GM18517 (cell line): ENCODE data around the gene ARHGAP45.

ENCODE experiments used
- ATAC-seq: cut with Tn5 transposase; IDR thresholded peaks from one replicate; pipeline ENCODE4 v1.9.1; 2021; ENCODE audit warnings: mild to moderate bottlenecking, moderate library complexity; ENCODE audit not compliant: unreplicated experiment

Gene ARHGAP45

DNA sequence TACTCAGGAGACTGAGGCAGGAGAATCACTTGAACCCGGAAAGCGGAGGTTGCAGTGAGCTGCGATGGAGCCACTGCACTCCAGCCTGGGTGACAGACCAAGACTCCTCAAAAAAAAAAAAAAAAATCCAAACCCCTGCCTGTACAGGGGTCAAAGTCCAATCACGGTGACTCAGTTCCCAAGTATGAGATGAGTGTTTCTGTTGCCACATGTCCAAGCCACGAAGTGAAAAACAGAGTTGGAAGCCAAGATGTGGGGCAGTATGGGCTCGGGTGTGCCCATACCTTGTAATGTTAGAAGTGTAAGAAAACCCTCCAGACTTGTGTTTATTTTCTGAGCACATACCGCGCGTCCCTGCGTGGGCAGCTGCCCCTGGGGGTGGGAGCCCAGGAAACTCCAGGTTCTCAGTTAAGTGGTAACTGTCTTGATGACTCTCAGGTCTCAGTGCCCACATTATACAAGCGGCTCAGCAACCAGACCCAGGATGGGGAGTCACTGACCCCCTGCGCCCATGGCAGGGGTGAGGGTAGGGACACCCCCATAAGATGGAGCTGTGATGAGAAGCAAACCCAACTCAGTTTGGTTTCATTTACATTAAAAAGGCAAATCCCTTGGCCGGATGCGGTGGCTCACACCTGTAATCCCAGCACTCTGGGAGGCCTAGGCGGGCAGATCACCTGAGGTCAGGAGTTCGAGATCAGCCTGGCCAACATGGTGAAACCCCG is 35.6 kb downstream of the ARHGAP45 start:
- peak; percentile 31 for ATAC-seq

- no peak for ATAC-seq
These were observed 36.3 kb downstream of the ARHGAP45 start for GRCh38 chr19:1103132-1103707.

GRCh38 chr19:1103708-1104310 is 36.8 kb downstream of the ARHGAP45 start, which contains the start of gene GPX4:
TSS of gene GPX4 (plus strand) at chr19:1103994. CDS start at chr19:1104044, 50 bp downstream.
- ATAC-seq, result peak; percentile 46

- no peak for ATAC-seq
These were observed 37.5 kb downstream of the ARHGAP45 start for GRCh38 chr19:1104311-1105007.

DNA sequence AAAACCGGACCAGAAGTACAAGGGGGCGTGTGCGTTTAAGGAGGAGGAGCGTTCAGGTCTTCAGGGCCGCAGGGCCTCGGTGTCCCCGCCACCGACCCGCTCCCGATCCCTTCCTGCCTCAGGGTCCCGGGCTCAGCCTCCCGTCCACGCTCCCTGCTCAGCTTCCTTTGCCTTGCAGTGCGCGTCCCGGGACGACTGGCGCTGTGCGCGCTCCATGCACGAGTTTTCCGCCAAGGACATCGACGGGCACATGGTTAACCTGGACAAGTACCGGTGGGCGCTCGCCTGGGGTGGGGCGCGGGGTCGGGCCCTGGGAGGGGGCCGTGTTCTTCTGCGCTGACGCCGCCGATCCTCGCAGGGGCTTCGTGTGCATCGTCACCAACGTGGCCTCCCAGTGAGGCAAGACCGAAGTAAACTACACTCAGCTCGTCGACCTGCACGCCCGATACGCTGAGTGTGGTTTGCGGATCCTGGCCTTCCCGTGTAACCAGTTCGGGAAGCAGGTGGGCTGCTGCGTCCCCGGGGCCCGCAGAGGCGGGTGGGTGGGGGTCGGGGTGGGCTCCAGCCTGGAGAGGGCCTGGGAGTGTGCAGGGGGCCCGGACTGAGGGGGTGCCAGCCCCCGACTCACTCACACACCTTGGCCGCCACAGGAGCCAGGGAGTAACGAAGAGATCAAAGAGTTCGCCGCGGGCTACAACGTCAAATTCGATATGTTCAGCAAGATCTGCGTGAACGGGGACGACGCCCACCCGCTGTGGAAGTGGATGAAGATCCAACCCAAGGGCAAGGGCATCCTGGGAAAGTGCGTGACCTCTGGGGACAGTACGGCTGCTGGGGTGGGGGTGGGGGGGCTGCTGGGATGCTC is 38.3 kb downstream of the ARHGAP45 start:
- no peak for ATAC-seq

DNA sequence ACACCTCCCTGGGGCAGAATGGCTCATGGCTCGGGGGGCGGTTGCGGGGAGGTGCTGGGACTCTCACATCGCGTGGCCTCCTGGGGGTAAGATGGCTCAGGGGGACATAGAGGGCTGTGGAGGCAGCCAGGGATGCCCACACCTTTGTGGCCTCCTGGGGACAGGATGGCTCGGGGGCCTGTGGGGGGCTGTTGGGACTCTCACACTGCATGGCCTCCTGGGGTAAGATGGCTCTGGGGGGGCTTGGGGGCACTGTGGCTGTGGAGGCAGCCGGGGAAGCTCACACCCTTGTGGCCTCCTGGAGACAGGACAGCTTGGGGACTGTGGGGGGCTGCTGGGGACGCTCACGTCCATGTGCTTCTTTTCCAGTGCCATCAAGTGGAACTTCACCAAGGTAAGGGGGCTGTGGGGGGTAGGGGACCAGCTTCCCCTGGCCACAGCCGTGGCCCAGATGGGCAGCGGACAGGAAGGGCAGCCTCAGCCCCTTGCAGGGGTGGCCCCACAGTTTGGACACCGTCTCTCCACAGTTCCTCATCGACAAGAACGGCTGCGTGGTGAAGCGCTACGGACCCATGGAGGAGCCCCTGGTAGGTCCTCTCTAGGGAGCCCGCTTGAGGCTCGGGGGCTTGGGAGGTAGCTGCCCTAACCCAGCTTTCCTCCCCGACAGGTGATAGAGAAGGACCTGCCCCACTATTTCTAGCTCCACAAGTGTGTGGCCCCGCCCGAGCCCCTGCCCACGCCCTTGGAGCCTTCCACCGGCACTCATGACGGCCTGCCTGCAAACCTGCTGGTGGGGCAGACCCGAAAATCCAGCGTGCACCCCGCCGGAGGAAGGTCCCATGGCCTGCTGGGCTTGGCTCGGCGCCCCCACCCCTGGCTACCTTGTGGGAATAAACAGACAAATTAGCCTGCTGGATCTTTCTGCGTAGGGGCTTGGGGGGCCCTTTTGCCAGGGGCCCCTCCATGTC is 39.2 kb downstream of the ARHGAP45 start:
- no peak for ATAC-seq

GRCh38 chr19:1106841-1107660 is 40.1 kb downstream of the ARHGAP45 start:
- ATAC-seq, result no peak

GRCh38 chr19:1107661-1108261 is 40.8 kb downstream of the ARHGAP45 start:
- ATAC-seq, result no peak

DNA sequence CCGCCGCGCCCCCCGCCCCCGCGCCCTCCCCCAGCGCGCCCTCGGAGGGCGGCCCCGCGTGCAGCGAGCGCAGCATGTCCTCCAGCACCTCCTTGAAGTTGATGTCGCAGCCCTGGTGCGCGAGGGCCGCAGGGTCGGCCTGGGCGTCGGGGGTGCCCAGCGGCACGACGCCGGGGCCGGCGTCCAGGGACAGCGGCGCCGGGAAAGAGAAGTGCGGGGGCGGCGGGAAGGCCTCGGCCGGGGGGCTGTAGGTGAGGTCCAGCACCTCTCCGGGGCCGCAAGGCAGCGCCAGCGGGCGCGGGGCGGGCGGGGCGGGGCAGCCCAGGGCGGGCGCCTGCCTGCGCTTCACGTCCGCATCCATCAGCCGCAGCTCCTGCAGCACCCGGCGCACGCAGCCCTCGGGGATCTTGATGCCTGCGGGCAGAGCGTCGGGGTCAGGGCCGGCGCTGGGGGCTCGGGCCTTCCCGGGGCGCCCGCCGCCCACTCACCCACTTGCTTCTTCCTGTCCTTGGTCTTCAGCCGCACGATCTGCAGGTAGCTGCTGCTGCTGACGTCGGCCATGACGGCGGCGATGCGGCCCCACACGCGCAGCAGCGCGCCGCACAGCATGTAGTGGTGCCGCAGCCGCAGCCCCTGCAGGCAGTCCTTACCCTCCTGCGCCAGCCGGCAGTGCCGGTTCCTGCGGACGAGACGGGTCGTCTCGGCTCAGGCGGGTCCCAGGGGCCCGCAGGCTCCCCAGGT is 41.5 kb downstream of the ARHGAP45 start:
- no peak for ATAC-seq

DNA sequence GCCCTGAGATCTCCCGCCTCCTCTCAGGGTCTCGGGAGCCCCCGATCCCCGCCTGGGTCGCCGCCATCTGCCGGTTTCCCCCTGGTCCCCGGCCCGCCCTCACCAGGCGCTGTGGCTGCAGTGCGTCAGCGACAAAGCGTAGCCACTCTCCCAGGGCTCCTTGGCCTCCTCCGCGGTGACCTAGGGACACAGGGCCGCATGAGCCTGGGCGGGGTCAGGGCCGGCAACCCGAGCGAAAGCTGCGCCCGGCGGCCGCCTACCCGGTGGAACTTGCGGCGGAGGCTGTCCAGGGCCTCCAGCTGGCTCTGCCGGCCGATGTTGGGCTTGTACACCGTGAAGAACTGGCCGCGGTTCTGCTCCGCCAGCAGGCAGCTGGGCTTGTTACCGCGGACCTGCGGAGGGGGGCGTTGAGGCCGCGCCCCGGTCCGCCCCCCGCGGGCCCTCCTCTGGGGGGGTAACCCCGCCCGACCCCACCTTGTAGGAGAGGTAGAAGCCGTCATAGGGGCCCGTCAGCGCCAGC is 42.1 kb downstream of the ARHGAP45 start:
- ATAC-seq, result no peak

DNA sequence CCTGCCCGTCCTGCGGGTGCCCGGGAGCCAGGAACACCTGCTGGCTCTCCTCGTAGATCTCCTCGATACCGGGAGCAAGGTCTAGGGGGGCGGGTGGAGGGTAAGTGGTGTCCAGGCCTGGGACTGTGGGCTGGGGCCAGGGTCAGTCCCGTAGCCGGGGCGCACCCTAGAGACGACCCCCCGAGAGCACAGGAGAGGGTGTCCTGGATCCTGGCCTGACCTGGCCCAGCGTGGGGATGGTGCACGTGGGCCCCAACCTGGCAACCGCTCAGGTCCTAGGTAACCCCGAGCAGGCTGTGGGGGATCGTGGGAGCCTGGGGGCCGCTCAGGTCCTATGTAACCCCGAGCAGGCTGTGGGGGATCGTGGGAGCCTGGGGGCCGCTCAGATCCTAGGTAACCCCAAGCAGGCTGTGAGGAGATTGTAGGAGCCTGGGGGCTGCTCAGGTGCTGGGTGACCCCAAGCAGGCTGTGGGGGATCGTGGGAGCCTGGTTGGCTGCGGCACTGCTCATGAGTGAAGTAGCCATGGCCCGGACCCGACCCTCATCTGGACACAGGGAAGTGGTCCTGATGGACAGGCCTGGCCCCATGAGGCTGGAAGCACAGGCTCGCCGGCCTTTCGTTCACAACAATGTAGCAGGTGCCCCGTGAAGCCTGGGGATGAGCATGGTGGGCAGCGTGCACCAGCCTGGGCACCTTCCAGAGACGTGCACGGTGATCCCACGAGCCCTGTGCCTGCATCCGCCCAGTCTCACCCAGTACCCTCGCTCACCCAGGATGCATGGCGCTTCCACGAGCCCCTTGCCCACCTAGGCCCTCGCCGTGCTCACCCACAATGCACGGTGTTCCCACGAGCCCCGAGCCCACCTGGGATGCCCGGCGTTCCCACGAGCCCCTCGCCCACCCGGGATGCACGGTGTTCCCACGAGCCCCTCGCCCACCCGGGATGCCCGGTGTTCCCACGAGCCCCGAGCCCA is 43.0 kb downstream of the ARHGAP45 start:
- no peak for ATAC-seq

DNA sequence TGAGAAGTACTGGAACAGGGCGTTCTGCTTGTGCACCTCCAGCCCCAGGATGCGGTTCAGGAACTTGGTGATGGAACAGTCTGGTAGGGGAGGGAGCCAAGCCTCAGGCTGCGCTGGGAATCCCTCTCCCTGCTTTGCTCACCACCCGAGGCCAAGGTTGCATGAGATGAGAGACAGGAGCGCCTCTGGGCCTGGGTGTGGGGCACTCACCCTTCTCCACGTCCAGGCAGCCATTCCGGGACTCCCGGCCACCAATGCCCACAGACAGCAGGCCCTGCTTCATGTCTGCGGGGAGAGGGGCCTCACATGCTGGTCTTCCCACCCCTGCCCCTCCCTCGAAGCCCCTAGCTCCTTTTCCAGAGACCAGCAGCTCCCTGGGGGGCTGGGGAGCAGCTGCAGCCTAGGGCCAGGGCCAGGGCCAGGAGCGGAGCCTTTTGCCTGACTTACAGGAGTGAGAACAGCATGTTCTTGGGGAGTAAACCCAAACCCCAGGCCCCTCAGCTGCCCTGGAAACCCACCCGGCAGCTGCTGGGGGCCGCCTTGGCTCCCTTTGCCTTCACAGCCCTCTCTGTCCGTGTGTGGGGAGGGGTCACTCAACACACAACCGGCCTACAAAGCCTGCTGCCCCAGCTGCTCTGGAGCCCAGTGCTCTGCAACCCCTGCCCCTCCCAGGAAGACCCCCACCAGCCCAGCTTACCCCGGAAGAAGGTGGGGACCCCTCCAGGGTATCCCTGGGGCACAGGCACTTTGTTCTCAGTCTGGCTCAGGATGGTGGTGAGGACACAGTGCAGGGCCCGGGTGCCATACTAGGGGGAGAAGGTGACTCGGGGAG is 44.1 kb downstream of the ARHGAP45 start:
- no peak for ATAC-seq

DNA sequence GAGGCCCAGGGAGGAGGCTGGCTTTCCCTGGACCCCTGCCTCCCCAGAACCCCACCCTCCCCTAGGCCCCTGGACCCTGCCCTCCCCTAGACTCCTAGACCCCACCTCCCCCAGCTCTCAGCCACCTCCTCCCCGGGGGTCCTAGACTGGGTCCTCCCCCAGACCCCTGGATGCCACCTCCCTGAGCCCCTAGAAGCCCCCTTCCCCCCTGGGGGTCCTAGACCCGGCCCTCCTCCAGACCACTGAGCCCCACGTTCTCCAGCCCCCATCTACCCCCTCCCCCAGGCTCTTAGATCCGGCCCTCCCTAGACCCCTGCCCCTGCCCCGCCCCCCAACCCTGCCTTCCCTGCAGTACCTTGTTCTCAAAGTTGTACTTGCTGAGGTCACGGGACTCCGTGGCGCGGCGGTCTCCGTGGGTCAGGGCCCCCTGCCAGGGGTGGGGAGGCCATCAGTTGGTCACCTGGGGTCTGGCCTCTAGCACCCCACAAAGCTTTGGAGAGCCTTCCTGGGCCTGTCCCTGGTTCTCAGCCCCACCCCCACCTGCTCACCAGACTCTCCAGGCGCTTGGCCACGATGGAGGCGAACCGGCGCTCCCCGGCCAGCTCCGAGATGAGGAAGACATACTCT is 44.8 kb downstream of the ARHGAP45 start:
- no peak for ATAC-seq

GRCh38 chr19:1112268-1113029 is 45.5 kb downstream of the ARHGAP45 start:
- no peak for ATAC-seq
